Parathyroid adenoma (tissue), 2 donors: ENCODE measurements around the gene RPS28.
"Not testable (repeated sequence)": the region's sequence is repeated elsewhere in the genome, so short reads cannot be mapped to it uniquely, and the experiment has no call there.

Experiments
- H2AFZ ChIP-seq: fragments of 300-600 bp; sonication (generic); one replicate; pipeline ENCODE4 v1.7.0; 2017; ENCODE audit warnings: antibody characterized with exemption, mild to moderate bottlenecking
- H3K27ac ChIP-seq: fragments of 300-600 bp; sonication (generic); one replicate; pipeline ENCODE4 v1.7.0; 2017
- H3K27me3 ChIP-seq: fragments of 300-600 bp; sonication (generic); one replicate; pipeline ENCODE4 v1.7.0; 2017; ENCODE audit warnings: low read length; ENCODE audit not compliant: control insufficient read depth, insufficient read depth
- H3K36me3 ChIP-seq: fragments of 300-600 bp; sonication (generic); one replicate; pipeline ENCODE4 v1.7.0; 2017; ENCODE audit warnings: low read length; ENCODE audit not compliant: control insufficient read depth, insufficient read depth
- H3K4me1 ChIP-seq: fragments of 300-600 bp; sonication (generic); one replicate; pipeline ENCODE4 v1.7.0; 2017; ENCODE audit warnings: control low read depth
- H3K4me2 ChIP-seq: fragments of 300-600 bp; sonication (generic); one replicate; pipeline ENCODE4 v1.7.0; 2017; ENCODE audit warnings: low read length
- H3K4me3 ChIP-seq: fragments of 300-600 bp; sonication (generic); one replicate; pipeline ENCODE4 v1.7.0; 2017; ENCODE audit warnings: low read depth, low read length
- H3K79me2 ChIP-seq: fragments of 300-600 bp; sonication (generic); one replicate; pipeline ENCODE4 v1.7.0; 2017; ENCODE audit warnings: control low read depth
- H3K9ac ChIP-seq: fragments of 300-600 bp; sonication (generic); one replicate; pipeline ENCODE4 v1.7.0; 2017; ENCODE audit warnings: mild to moderate bottlenecking
- H3K9me3 ChIP-seq: fragments of 300-600 bp; sonication (generic); one replicate; pipeline ENCODE4 v1.7.0; 2017; ENCODE audit warnings: low read length; ENCODE audit not compliant: control insufficient read depth
- CTCF ChIP-seq: fragments of 300-600 bp; sonication (generic); IDR thresholded peaks from one replicate; pipeline ENCODE4 v1.7.0; 2017; ENCODE audit warnings: antibody characterized with exemption, mild to moderate bottlenecking
- donor health status: primary hyperparathyroidism.

The RPS28 gene

DNA sequence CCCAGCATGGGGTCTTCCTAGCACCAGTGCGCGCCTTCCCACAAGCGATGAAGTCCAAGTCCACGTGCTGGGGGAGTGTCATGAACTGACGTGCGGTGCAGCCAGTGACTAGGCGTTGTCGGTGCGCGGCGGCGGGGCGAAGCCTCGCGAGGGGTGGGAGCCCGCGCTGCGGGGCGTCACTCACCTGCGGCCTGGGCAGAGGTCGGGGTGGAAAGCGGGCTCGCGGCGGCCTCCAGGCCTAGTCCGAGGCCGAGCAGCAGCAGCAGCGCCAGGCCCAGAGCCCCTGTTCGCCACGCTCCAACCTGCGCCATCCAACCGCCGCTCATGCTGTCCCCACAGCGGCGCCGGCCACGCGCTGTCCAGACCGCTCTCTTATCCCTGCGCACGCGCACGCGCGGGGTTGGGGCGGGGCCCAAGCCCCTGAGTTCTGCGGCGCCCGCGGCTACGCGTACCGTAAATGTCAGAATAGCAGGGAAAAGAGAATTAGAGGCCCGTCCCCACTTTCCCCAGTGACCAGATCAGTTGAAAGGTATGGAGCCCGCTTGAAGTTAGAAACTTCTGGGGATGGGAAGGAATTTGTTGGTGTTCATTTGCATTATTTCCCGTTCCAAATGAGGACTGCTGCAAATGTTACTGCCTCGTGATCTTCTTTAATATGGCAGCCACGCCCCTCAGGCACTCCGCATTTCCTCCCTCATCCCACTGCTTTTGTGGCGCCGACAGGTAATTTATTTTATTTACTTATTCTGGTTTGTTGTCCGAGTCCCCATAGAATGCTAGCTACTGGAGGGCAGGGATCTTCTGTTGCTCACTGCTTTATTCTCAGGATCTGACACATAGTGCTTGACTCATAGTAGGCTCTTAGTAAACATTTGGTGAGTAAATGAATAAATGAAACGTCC, 13.1 kb upstream of the RPS28 start, which contains the start of gene CD320:
Gene CD320 (minus strand): TSS at position 394 of the 902 bp plus-strand sequence. CDS start 68 bp downstream, at position 326.
- Histone ChIP-seq H3K9ac (no peak within 1 kb of the TSS), H3K27me3 (no peaks in the 10 kb centered on the region), H3K4me1 (peaks cover 2% of the 10 kb centered on the region), H3K27ac (peak within 1 kb of the TSS; percentile 51), H3K9me3 (no peaks in the 10 kb centered on the region), H3K4me2 (peak within 1 kb of the TSS; percentile 98), H3K79me2 (no peaks in the 10 kb centered on the region), H3K36me3 (no peaks in the 10 kb centered on the region), H3K4me3 (peak within 1 kb of the TSS; percentile 59), H2AFZ (peak within 1 kb of the TSS; percentile 77)
- TF ChIP-seq CTCF = no peak

GRCh38 chr19:8308891-8309291, 12.4 kb upstream of the RPS28 start:
- no peak overlapping the region for H3K9ac ChIP-seq
- no peaks in the 10 kb centered on the region for H3K36me3 ChIP-seq
- H2AFZ ChIP-seq = no peak overlapping the region
- no peak overlapping the region for H3K27ac ChIP-seq
- H3K79me2 ChIP-seq = no peaks in the 10 kb centered on the region
- peaks cover 2% of the 10 kb centered on the region for H3K4me1 ChIP-seq
- peak overlapping the region; percentile 98 for H3K4me2 ChIP-seq
- H3K4me3 ChIP-seq = no peak overlapping the region
- no peaks in the 10 kb centered on the region for H3K9me3 ChIP-seq
- no peaks in the 10 kb centered on the region for H3K27me3 ChIP-seq
- no peak for TF ChIP-seq CTCF

DNA sequence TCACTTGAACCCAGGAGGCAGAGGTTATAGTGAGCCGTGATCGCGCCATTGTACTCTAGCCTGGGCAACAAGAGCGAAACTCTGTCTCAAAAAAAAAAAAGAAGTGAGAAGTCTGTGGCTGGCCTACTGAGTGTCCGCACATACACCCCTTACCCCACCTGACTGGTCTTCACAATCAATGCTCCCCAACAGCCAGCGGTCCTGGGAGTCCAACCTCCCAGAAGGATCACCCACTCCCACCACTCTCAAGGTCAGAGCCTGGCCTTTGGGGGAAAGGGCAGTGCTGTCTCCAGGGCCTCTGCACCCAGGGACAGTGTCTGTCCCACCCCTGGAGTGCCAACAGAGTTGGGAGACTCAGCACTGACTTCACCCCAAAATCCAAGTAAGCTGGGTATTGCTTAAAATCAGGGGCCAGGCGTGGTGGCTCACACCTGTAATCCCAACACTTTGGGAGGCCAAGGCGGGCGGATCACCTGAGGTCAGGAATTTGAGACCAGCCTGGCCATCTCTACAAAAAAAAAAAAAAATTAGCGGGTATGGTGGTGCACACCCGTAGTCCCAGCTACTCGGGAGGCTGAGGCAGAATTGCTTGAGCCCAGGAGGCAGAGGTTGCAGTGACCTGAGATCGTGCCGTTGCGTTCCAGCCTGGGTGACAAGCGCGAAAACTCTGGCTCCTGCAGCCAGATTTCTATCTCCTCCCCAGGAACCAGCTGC, 10.8 kb upstream of the RPS28 start:
- H3K9me3 ChIP-seq = no peaks in the 10 kb centered on the region
- no peak overlapping the region for H3K9ac ChIP-seq
- H3K36me3 ChIP-seq = no peaks in the 10 kb centered on the region
- H3K27me3 ChIP-seq = no peaks in the 10 kb centered on the region
- no peak overlapping the region for H3K4me3 ChIP-seq
- peaks cover 2% of the 10 kb centered on the region for H3K4me1 ChIP-seq
- no peaks in the 10 kb centered on the region for H3K79me2 ChIP-seq
- no peak overlapping the region for H3K27ac ChIP-seq
- H2AFZ ChIP-seq = no peak overlapping the region
- H3K4me2 ChIP-seq = no peak overlapping the region
- TF ChIP-seq CTCF = no peak

DNA sequence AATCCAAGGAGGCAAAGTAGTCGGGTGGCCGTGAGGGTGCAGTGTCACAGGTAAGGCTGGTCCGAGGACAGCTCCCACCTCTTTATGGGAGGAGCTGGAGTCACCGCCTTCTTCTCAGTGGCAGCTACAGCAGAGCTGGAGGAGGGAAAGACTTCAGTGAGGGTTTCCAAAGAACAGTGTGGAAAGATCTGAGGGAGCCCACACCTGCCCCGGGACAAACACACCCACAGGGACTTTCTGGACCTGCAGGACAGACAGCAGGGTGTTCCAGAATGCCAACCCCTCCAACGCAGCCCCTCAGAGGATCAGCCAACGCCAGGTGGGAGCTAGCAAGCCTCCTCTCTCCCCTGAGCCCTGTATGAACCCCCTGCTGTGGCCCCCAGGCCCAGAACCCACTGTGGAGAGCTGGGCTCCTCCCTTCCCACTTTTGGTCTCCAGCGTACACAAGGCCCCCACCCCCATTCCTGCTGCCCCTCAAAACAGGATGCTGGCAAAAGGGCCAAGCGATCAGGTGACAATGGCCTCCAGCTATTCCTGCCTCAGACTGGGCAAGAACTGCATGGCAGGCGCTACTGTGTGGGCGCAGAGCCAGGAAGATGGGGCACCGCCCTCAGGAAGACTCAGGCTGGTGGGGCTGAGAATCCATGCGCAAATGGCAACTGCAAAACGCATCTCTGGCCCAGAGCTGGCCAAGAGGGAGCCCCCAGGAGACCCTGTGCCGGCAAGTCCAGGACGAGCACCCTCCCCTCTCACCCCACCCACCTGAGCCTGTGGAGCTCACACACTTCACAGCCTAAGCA, 9.6 kb upstream of the RPS28 start:
- Histone ChIP-seq H3K36me3 (no peaks in the 10 kb centered on the region), H3K79me2 (peaks cover 6% of the 10 kb centered on the region), H3K4me2 (no peak overlapping the region), H3K27me3 (no peaks in the 10 kb centered on the region), H3K4me3 (no peak overlapping the region), H2AFZ (no peak overlapping the region), H3K9ac (no peak overlapping the region), H3K9me3 (no peaks in the 10 kb centered on the region), H3K4me1 (peaks cover 2% of the 10 kb centered on the region), H3K27ac (no peak overlapping the region)
- TF ChIP-seq CTCF = no peak

- H3K9ac ChIP-seq, H3K4me3 ChIP-seq, H3K36me3 ChIP-seq, H3K27me3 ChIP-seq, H3K9me3 ChIP-seq, H3K27ac ChIP-seq, H3K4me2 ChIP-seq, H2AFZ ChIP-seq, H3K4me1 ChIP-seq: not testable (repeated sequence)
- peaks cover 19% of the 10 kb centered on the region for H3K79me2 ChIP-seq
Observed at GRCh38 chr19:8314981-8315640, 6.2 kb upstream of the RPS28 start.
